ENCODE results near the gene CENPI.
"Not testable (repeated sequence)": the region's sequence is repeated elsewhere in the genome, so short reads cannot be mapped to it uniquely, and the experiment has no call there.

The CENPI gene

GRCh38 chrX:101097546-101098453 lies at the start of gene CENPI:
Gene CENPI (plus strand): TSS chrX:101098204. CDS start chrX:101101071, 2,867 bp downstream.
- H3K4me1 ChIP-seq (ENCODE audit: control insufficient read depth, insufficient read depth, low read length) = no peaks in the 10 kb centered on the region
- no peaks in the 10 kb centered on the region for H3K9me3 ChIP-seq (ENCODE audit: control insufficient read depth, insufficient read depth, low read length)
- H3K9ac ChIP-seq (ENCODE audit: low read depth, low read length) = peak within 1 kb of the TSS; percentile 41
- no peaks in the 10 kb centered on the region for H3K27me3 ChIP-seq (ENCODE audit: control insufficient read depth, insufficient read depth, low read length)
- H3K4me3 ChIP-seq (ENCODE audit: low read depth, low read length) = peak within 1 kb of the TSS; percentile 66
- peaks cover 5% of the 10 kb centered on the region for H3K36me3 ChIP-seq (ENCODE audit: control insufficient read depth, insufficient read depth, low read length)

- no peaks in the 10 kb centered on the region for H3K4me1 ChIP-seq (ENCODE audit: control insufficient read depth, insufficient read depth, low read length)
- no peaks in the 10 kb centered on the region for H3K9me3 ChIP-seq (ENCODE audit: control insufficient read depth, insufficient read depth, low read length)
- no peaks in the 10 kb centered on the region for H3K27me3 ChIP-seq (ENCODE audit: control insufficient read depth, insufficient read depth, low read length)
- no peaks in the 10 kb centered on the region for H3K36me3 ChIP-seq (ENCODE audit: control insufficient read depth, insufficient read depth, low read length)
- H3K9ac ChIP-seq (ENCODE audit: low read depth, low read length) = peak overlapping the region; percentile 38
- peak overlapping the region; percentile 71 for H3K4me3 ChIP-seq (ENCODE audit: low read depth, low read length)
Observed at GRCh38 chrX:101051153-101051548, 46.9 kb upstream of the CENPI start.

DNA sequence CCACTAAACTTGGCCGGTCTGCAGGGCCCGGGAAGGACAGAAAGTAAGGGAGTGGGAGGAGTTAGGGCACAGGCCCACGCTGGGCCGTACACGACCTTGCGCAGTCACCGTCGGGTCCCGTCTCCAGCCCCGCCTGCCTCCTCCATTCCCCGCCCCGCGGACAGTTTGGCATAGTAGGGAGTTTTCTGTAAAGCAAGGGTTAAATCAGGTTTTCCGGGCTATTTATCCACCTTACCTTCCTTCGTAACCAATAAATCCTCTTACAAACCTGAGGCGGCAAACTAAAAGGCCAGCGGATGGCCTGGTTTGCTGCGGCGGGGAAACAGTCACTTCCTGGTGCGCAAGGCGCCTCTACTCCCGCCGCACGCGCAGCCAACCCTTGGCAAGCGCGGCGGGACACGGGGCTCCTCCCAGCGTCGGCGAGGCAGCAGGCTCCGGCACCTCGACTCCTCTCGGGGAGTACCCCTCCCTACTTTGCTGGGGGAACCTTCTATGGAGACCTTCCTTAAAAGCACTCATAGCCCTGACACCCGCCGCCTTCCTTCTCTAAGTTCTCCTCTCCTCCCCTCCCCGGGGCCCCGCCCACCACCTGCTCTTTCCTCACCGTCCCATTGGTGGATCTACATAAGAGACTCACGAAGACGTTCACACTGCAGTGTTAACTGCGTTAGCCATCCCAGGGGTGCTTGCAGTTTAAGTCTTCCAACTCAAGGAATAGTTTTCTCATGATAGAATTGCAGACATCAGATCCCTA lies 46.3 kb upstream of the CENPI start, which contains the start of gene TRMT2B:
TRMT2B (minus strand) TSS at position 563 of the 754 bp plus-strand sequence. CDS start 9,822 bp downstream, outside the sequence.
- peak within 1 kb of the TSS; percentile 89 for H3K9ac ChIP-seq (ENCODE audit: low read depth, low read length)
- no peaks in the 10 kb centered on the region for H3K4me1 ChIP-seq (ENCODE audit: control insufficient read depth, insufficient read depth, low read length)
- peak within 1 kb of the TSS; percentile 71 for H3K4me3 ChIP-seq (ENCODE audit: low read depth, low read length)
- H3K27me3 ChIP-seq (ENCODE audit: control insufficient read depth, insufficient read depth, low read length) = no peaks in the 10 kb centered on the region
- no peaks in the 10 kb centered on the region for H3K9me3 ChIP-seq (ENCODE audit: control insufficient read depth, insufficient read depth, low read length)
- no peaks in the 10 kb centered on the region for H3K36me3 ChIP-seq (ENCODE audit: control insufficient read depth, insufficient read depth, low read length)

DNA sequence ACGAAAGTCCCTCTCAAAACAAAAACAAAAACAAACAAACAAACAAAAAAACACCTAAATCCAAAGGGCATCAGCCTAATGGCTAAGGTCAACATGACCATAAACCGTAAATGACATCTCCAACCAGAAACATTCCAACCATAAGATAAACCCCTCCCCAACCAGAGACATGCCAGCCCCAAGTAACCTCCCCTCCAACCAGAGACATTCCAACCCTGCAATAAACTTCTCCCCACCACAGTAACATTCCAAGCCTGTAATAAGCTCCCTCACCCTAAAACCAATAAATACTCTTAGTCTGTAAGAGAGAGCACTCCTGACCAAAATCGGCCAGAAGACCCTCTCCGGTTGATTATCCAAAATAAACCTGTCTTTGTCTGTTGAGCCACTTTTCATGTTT lies 41.5 kb upstream of the CENPI start:
- not testable (repeated sequence) for H3K9me3 ChIP-seq (ENCODE audit: control insufficient read depth, insufficient read depth, low read length); H3K4me1 ChIP-seq (ENCODE audit: control insufficient read depth, insufficient read depth, low read length); H3K36me3 ChIP-seq (ENCODE audit: control insufficient read depth, insufficient read depth, low read length); H3K9ac ChIP-seq (ENCODE audit: low read depth, low read length); H3K27me3 ChIP-seq (ENCODE audit: control insufficient read depth, insufficient read depth, low read length); H3K4me3 ChIP-seq (ENCODE audit: low read depth, low read length)

DNA sequence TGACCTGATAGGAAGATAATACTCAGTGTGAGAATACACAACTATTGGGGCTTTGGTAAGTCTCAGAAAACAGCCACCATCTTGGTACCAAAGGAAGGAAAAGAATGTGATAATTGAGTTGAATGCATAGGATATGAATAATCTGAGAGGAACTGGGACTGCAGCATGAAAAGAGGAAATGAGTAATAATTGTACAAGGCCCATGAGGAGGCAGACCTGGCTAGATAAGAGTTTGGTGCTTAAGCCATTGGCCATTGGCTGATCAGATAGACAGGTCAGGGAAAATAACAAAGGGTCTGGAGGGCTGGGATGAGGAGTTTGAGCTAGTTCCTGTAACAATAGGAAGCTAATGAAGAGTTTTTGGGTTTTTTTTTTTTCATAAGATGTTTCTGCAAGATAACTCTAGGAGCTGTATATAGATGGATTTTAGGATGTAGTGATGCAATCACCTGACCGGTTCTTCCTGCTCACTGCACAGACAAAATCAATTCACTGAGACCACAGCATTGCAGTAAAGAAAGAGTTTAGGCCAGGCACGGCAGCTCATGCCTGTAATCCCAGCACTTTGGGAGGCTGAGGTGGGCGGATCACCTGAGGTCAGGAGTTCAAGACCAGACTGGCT lies 40.8 kb upstream of the CENPI start:
- Histone ChIP-seq H3K27me3 (ENCODE audit: control insufficient read depth, insufficient read depth, low read length) (no peaks in the 10 kb centered on the region), H3K9ac (ENCODE audit: low read depth, low read length) (no peak overlapping the region), H3K9me3 (ENCODE audit: control insufficient read depth, insufficient read depth, low read length) (no peaks in the 10 kb centered on the region), H3K4me1 (ENCODE audit: control insufficient read depth, insufficient read depth, low read length) (no peaks in the 10 kb centered on the region), H3K4me3 (ENCODE audit: low read depth, low read length) (no peak overlapping the region), H3K36me3 (ENCODE audit: control insufficient read depth, insufficient read depth, low read length) (no peaks in the 10 kb centered on the region)

DNA sequence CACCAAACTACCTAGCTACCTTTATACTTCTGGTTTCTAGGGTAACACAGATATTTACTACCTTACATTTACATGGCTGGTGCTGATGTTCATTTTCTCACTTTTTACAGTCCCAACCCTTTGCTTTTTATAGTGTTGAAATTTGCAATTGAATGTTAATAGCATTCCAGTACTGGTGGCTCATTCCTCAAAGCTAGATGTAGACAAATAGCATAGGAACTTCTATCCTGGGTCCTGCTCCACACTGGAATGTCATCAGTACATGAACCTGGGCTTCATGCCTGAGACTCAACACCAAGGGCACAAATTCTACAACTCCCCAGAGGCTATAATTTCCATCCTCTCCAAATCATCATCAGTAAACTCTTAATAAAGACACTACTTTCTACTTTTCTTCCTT lies 35.8 kb upstream of the CENPI start:
- H3K4me1 ChIP-seq (ENCODE audit: control insufficient read depth, insufficient read depth, low read length) = no peaks in the 10 kb centered on the region
- H3K9ac ChIP-seq (ENCODE audit: low read depth, low read length) = no peak overlapping the region
- H3K9me3 ChIP-seq (ENCODE audit: control insufficient read depth, insufficient read depth, low read length) = no peaks in the 10 kb centered on the region
- no peaks in the 10 kb centered on the region for H3K27me3 ChIP-seq (ENCODE audit: control insufficient read depth, insufficient read depth, low read length)
- H3K36me3 ChIP-seq (ENCODE audit: control insufficient read depth, insufficient read depth, low read length) = no peaks in the 10 kb centered on the region
- no peak overlapping the region for H3K4me3 ChIP-seq (ENCODE audit: low read depth, low read length)

DNA sequence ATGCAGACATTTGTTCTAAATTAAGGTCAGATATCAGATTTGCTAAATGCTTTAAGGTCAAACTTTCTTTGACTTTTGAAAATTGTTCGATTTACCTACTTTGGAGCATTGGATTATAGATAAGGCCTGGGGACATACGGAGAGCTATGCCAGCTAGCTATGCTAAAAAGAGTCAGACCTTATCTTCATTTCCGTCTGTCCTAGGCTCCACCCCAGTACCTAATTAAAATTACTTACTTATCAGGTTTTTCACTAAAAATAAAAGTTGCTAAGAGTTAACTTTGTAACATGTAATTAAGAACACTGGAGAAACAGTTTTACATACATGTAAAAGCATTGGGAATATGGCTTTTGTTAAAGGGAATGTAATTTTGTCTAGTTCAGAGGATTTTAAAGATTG lies 26.4 kb upstream of the CENPI start:
- H3K36me3 ChIP-seq (ENCODE audit: control insufficient read depth, insufficient read depth, low read length) = no peaks in the 10 kb centered on the region
- no peaks in the 10 kb centered on the region for H3K9me3 ChIP-seq (ENCODE audit: control insufficient read depth, insufficient read depth, low read length)
- no peak overlapping the region for H3K9ac ChIP-seq (ENCODE audit: low read depth, low read length)
- no peaks in the 10 kb centered on the region for H3K4me1 ChIP-seq (ENCODE audit: control insufficient read depth, insufficient read depth, low read length)
- H3K27me3 ChIP-seq (ENCODE audit: control insufficient read depth, insufficient read depth, low read length) = no peaks in the 10 kb centered on the region
- no peak overlapping the region for H3K4me3 ChIP-seq (ENCODE audit: low read depth, low read length)

DNA sequence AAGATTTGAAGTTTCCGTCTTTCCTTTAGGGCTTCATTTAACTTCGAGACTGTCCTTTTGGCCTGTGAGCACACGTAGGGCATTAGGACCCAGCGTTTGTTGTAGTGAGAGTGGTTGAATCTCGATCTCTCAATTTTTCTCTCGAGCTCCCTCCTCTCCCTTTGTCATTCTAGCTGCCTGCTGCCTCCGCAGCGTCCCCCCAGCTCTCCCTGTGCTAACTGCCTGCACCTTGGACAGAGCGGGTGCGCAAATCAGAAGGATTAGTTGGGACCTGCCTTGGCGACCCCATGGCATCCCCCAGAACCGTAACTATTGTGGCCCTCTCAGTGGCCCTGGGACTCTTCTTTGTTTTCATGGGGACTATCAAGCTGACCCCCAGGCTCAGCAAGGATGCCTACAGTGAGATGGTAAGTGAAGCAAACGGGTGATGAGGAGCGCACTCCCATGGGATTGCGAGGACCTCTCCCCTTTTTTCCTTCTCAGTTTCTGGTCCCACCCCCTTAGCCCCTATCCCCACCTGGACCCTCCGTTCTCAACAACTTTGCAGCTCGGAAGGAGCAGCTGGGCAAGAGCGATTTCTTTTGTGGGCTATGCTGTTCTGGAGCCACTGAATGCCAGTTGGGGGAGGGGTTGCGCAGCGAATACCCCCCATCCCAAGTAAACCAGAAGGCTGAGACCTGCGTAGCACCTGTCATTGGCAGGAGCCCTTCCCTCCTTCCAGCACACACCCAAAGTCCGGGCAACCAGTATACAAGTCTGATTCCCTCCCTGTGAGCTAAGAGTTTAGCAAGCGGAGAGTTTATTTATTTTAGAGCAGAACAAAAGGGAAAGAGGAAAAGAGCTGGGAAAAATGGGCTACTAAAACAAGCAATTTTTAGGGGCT lies 19.0 kb upstream of the CENPI start, which contains the start of gene TMEM35A:
TMEM35A (plus strand) TSS at position 164 of the 883 bp plus-strand sequence; CDS start at position 288, 124 bp downstream.
- Histone ChIP-seq H3K4me3 (ENCODE audit: low read depth, low read length) (peak within 1 kb of the TSS; percentile 65), H3K27me3 (ENCODE audit: control insufficient read depth, insufficient read depth, low read length) (peaks cover 5% of the 10 kb centered on the region), H3K4me1 (ENCODE audit: control insufficient read depth, insufficient read depth, low read length) (peaks cover 2% of the 10 kb centered on the region), H3K9me3 (ENCODE audit: control insufficient read depth, insufficient read depth, low read length) (no peaks in the 10 kb centered on the region), H3K36me3 (ENCODE audit: control insufficient read depth, insufficient read depth, low read length) (no peaks in the 10 kb centered on the region), H3K9ac (ENCODE audit: low read depth, low read length) (no peak within 1 kb of the TSS)

DNA sequence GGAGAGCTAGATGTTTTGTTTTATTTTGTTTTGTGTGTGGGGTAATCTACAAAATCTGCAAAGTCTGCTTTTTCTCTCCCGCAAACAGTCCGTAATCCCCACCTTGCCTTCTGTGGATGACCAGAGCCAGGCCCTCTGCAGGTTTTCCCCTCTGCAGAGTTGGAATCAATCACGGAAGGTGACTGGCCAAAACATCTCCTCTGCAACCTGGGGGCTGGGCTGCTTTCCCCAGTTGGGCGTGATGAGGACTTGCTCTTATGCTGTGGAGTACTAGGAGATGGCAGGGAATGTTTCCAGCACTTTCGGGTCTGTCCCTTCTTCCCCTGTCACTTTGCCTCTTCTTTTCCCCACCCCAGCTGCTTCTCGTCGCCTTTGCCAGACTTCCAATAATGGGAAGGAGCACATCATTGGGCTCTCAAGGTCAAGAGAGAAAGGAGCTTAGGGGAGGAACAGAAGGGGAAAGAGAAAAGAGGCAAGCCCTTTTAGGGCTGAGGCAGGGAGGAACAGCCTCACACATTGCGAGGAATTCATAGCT lies 18.2 kb upstream of the CENPI start:
- no peak overlapping the region for H3K9ac ChIP-seq (ENCODE audit: low read depth, low read length)
- H3K4me3 ChIP-seq (ENCODE audit: low read depth, low read length) = peak overlapping the region; percentile 65
- no peaks in the 10 kb centered on the region for H3K36me3 ChIP-seq (ENCODE audit: control insufficient read depth, insufficient read depth, low read length)
- peaks cover 5% of the 10 kb centered on the region for H3K27me3 ChIP-seq (ENCODE audit: control insufficient read depth, insufficient read depth, low read length)
- H3K4me1 ChIP-seq (ENCODE audit: control insufficient read depth, insufficient read depth, low read length) = peaks cover 2% of the 10 kb centered on the region
- no peaks in the 10 kb centered on the region for H3K9me3 ChIP-seq (ENCODE audit: control insufficient read depth, insufficient read depth, low read length)

DNA sequence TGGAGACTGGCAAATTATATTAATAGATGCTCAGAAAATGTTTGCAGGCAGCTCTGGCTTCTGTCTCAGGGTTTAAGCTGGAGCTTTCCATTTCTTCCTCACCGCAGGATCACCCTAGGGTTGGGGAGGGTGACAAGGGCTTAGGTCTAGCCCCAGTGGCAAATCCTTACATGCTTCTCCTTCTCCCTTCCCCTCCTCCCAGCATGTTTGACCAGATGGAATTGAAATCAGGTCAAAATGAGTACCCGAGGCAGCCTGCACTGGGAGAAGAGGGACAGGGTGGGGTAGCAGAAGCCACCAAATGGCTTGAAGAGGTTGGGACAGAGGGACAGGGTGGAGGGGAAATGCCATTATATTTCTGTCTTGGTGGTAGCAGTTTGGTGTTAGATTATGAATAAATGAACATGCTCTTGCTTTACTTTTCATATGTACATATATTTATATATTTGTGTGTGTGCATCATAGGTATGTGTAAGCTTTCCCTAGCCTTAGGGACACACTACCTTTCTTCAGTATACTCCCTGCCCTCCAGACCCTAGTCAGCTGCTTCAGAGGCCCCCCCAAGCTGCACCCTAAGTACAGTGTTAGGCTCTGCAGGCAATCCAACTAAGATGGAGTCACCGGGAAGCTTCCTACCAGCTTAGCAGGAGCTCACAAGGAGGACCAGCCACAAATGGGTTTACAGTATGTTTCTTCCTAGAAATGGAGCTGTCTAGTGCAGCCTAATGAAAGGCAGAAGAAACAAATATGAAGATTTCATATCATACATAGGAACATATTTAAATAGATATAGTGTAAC lies 17.5 kb upstream of the CENPI start:
- Histone ChIP-seq H3K9ac (ENCODE audit: low read depth, low read length) (no peak overlapping the region), H3K36me3 (ENCODE audit: control insufficient read depth, insufficient read depth, low read length) (no peaks in the 10 kb centered on the region), H3K27me3 (ENCODE audit: control insufficient read depth, insufficient read depth, low read length) (peaks cover 5% of the 10 kb centered on the region), H3K4me1 (ENCODE audit: control insufficient read depth, insufficient read depth, low read length) (peaks cover 2% of the 10 kb centered on the region), H3K9me3 (ENCODE audit: control insufficient read depth, insufficient read depth, low read length) (no peaks in the 10 kb centered on the region), H3K4me3 (ENCODE audit: low read depth, low read length) (peak overlapping the region; percentile 65)
